GM12875 (cell line): ENCODE data around the gene C5orf58.

Source experiments
- H3K4me3 ChIP-seq: one replicate; pipeline ENCODE4 v1.5.1; 2011; ENCODE audit warnings: low read depth, low read length, control low read depth
- TF ChIP-seq, protein P1 (sequence below): IDR thresholded peaks from 2 replicates; pipeline ENCODE4 v1.5.1; 2011; ENCODE audit warnings: low read depth, mild to moderate bottlenecking, control low read depth, inconsistent platforms, low read length, moderate library complexity, borderline replicate concordance; ENCODE audit not compliant: insufficient read depth

C5orf58 gene

DNA sequence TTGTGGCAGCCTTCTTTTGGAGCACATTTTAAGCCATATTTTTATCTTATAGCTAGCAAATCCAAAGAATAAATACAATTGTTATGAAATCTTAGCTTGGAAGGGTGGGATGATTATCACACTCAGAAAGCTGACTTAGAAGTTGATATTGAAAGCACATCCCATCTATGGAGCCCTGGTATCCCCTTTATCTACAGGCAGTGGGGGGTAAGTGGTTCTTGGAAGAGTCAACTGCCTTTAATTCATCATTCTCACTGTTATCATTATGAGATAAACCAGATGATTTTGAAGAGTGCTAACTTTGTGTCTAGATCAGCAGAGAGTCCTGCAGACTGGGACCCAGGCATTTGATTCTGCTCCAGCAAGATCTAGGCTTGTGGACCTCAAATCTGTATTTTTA lies 61.8 kb downstream of the C5orf58 start:
- no peak overlapping the region for H3K4me3 ChIP-seq
- TF ChIP-seq, protein P1, sequence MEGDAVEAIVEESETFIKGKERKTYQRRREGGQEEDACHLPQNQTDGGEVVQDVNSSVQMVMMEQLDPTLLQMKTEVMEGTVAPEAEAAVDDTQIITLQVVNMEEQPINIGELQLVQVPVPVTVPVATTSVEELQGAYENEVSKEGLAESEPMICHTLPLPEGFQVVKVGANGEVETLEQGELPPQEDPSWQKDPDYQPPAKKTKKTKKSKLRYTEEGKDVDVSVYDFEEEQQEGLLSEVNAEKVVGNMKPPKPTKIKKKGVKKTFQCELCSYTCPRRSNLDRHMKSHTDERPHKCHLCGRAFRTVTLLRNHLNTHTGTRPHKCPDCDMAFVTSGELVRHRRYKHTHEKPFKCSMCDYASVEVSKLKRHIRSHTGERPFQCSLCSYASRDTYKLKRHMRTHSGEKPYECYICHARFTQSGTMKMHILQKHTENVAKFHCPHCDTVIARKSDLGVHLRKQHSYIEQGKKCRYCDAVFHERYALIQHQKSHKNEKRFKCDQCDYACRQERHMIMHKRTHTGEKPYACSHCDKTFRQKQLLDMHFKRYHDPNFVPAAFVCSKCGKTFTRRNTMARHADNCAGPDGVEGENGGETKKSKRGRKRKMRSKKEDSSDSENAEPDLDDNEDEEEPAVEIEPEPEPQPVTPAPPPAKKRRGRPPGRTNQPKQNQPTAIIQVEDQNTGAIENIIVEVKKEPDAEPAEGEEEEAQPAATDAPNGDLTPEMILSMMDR = no peak
